HFFc6 (cell line): ENCODE measurements around the gene BRI3. TPM values are rescaled to one million over a fixed set of nuclear protein-coding genes. Genes with fewer than 3 reads are reported as not detected.

ENCODE experiments used
- DNase-seq: peaks from one replicate; pipeline ENCODE4 v3.0.0-alpha.2; 2018
- H3K27ac Mint-ChIP-seq: 2 replicates; pipeline ENCODE4 v1.8.0; 2020; ENCODE audit warnings: mild to moderate bottlenecking, mixed read lengths
- H3K27me3 Mint-ChIP-seq: 2 replicates; pipeline ENCODE4 v1.8.0; 2021; ENCODE audit warnings: mild to moderate bottlenecking, moderate library complexity, mixed read lengths; ENCODE audit not compliant: insufficient read depth
- H3K36me3 Mint-ChIP-seq: 2 replicates; pipeline ENCODE4 v1.8.0; 2021; ENCODE audit warnings: low read depth, mixed read lengths
- H3K4me1 Mint-ChIP-seq: 2 replicates; pipeline ENCODE4 v1.8.0; 2020; ENCODE audit warnings: low read depth, mixed read lengths
- H3K4me3 Mint-ChIP-seq: 2 replicates; pipeline ENCODE4 v1.8.0; 2020; ENCODE audit warnings: mild to moderate bottlenecking, moderate library complexity, mixed read lengths
- H3K9me3 Mint-ChIP-seq: 2 replicates; pipeline ENCODE4 v1.8.0; 2020; ENCODE audit warnings: mild to moderate bottlenecking, mixed read lengths
- total RNA-seq, 6 experiments: library from RNA; stranded (reverse); fragmentation: NEBNext Ultra II Directional; extraction: Animal tissue kit (Norgen Biotek cat#: 25700); gene quantifications; 2 replicates in 1 of 6; 3 replicates in 5 of 6; pipeline ENCODE4 v1.2.3, GENCODE V29; 2021
- TF ChIP-seq, protein P1 (sequence below): fragments of 200-600 bp; sonication (generic); IDR thresholded peaks from 2 replicates; pipeline ENCODE4 v1.5.0; 2021; ENCODE audit warnings: antibody characterized with exemption, mild to moderate bottlenecking

BRI3 gene
- total RNA-seq, 6 experiments from 2014 or later = 288 to 304 (median 295) TPM

DNA sequence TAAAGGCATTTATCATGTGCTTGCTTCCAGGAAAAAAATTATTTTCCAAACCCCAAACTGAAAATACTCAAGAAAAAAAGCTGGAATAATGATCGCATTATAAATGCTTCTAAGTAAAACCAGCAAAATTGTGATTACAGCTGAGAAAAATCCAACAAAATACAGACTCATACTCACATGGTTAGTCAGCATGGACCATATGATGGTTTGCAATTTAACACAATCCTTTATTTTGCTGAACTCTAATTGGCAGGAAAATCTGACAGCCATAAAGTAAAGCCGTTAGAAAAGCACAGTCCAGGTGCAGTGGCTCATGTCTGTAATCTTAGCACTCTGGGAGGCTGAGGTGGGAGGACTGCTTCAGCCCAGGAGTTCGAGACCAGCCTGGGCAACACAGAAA, 59.6 kb downstream of the BRI3 start:
- TF ChIP-seq, protein P1, sequence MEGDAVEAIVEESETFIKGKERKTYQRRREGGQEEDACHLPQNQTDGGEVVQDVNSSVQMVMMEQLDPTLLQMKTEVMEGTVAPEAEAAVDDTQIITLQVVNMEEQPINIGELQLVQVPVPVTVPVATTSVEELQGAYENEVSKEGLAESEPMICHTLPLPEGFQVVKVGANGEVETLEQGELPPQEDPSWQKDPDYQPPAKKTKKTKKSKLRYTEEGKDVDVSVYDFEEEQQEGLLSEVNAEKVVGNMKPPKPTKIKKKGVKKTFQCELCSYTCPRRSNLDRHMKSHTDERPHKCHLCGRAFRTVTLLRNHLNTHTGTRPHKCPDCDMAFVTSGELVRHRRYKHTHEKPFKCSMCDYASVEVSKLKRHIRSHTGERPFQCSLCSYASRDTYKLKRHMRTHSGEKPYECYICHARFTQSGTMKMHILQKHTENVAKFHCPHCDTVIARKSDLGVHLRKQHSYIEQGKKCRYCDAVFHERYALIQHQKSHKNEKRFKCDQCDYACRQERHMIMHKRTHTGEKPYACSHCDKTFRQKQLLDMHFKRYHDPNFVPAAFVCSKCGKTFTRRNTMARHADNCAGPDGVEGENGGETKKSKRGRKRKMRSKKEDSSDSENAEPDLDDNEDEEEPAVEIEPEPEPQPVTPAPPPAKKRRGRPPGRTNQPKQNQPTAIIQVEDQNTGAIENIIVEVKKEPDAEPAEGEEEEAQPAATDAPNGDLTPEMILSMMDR = no peak
- H3K27me3 Mint-ChIP-seq = no peaks in the 10 kb centered on the region; the same call in 1 of the 2 replicates
- peak; percentile 66 for DNase-seq
- peaks cover 10% of the 10 kb centered on the region for H3K36me3 Mint-ChIP-seq
- H3K4me1 Mint-ChIP-seq = peaks cover 14% of the 10 kb centered on the region
- H3K9me3 Mint-ChIP-seq = no peaks in the 10 kb centered on the region
- H3K4me3 Mint-ChIP-seq = no peak overlapping the region; the same call in 1 of the 2 replicates
- peak overlapping the region; percentile 67 for H3K27ac Mint-ChIP-seq

Other genes starting within 250 kb of the BRI3 start
- 10 to 100 TPM in 3 of 6 experiments, 1 to 10 TPM in 3; 9.2 to 13.5 (median 10.0) TPM for gene LMTK2, start 174.8 kb upstream of the BRI3 start, total RNA-seq
- under 1 TPM in 1 of 6 experiments, not detected in 5; 0.33 TPM for gene BHLHA15, start 70.2 kb upstream of the BRI3 start, total RNA-seq
- 10 to 100 TPM; 25.6 to 35.6 (median 29.3) TPM for gene TECPR1, start 29.5 kb upstream of the BRI3 start, total RNA-seq
- gene BAIAP2L1, start 119.4 kb downstream of the BRI3 start, total RNA-seq = 10 to 100 TPM; 12.9 to 17.5 (median 14.2) TPM